ENCODE results near the gene RELA.
"Not testable (repeated sequence)": the region's sequence is repeated elsewhere in the genome, so short reads cannot be mapped to it uniquely, and the experiment has no call there.

The RELA gene

GRCh38 chr11:65699306-65699705 lies 36.6 kb upstream of the RELA start:
- Histone ChIP-seq H3K4me1 (ENCODE audit: control insufficient read depth, insufficient read depth, low read length, poor library complexity, severe bottlenecking) (no peaks in the 10 kb centered on the region), H3K36me3 (ENCODE audit: control insufficient read depth, insufficient read depth, low read length) (no peaks in the 10 kb centered on the region), H3K4me3 (ENCODE audit: extremely low read depth, insufficient read depth, low read length, poor library complexity, severe bottlenecking) (no peak overlapping the region), H3K27ac (ENCODE audit: low read depth, low read length, severe bottlenecking) (no peak overlapping the region), H3K9me3 (ENCODE audit: control insufficient read depth, low read length) (peaks cover 3% of the 10 kb centered on the region)
- WGBS, 2 experiments (ENCODE audit: insufficient coverage in 2 of 2) = 75 to 79% methylated on average over 4 to 7 of the region's 7 CpGs

GRCh38 chr11:65698205-65698604 lies 35.5 kb upstream of the RELA start:
- 85 to 86% methylated on average over 8 of the region's 8 CpGs for WGBS, 2 experiments (ENCODE audit: insufficient coverage in 2 of 2)
- no peaks in the 10 kb centered on the region for H3K36me3 ChIP-seq (ENCODE audit: control insufficient read depth, insufficient read depth, low read length)
- no peaks in the 10 kb centered on the region for H3K4me1 ChIP-seq (ENCODE audit: control insufficient read depth, insufficient read depth, low read length, poor library complexity, severe bottlenecking)
- no peak overlapping the region for H3K4me3 ChIP-seq (ENCODE audit: extremely low read depth, insufficient read depth, low read length, poor library complexity, severe bottlenecking)
- no peak overlapping the region for H3K27ac ChIP-seq (ENCODE audit: low read depth, low read length, severe bottlenecking)
- H3K9me3 ChIP-seq (ENCODE audit: control insufficient read depth, low read length) = peaks cover 3% of the 10 kb centered on the region

- 87 to 97% methylated on average over 4 of the region's 5 CpGs for WGBS, 2 experiments (ENCODE audit: insufficient coverage in 2 of 2)
- Histone ChIP-seq H3K4me1 (ENCODE audit: control insufficient read depth, insufficient read depth, low read length, poor library complexity, severe bottlenecking) (no peaks in the 10 kb centered on the region), H3K9me3 (ENCODE audit: control insufficient read depth, low read length) (peaks cover 3% of the 10 kb centered on the region), H3K4me3 (ENCODE audit: extremely low read depth, insufficient read depth, low read length, poor library complexity, severe bottlenecking) (no peak overlapping the region), H3K27ac (ENCODE audit: low read depth, low read length, severe bottlenecking) (no peak overlapping the region), H3K36me3 (ENCODE audit: control insufficient read depth, insufficient read depth, low read length) (no peaks in the 10 kb centered on the region)
These were observed 34.3 kb upstream of the RELA start for GRCh38 chr11:65696802-65697552.

DNA sequence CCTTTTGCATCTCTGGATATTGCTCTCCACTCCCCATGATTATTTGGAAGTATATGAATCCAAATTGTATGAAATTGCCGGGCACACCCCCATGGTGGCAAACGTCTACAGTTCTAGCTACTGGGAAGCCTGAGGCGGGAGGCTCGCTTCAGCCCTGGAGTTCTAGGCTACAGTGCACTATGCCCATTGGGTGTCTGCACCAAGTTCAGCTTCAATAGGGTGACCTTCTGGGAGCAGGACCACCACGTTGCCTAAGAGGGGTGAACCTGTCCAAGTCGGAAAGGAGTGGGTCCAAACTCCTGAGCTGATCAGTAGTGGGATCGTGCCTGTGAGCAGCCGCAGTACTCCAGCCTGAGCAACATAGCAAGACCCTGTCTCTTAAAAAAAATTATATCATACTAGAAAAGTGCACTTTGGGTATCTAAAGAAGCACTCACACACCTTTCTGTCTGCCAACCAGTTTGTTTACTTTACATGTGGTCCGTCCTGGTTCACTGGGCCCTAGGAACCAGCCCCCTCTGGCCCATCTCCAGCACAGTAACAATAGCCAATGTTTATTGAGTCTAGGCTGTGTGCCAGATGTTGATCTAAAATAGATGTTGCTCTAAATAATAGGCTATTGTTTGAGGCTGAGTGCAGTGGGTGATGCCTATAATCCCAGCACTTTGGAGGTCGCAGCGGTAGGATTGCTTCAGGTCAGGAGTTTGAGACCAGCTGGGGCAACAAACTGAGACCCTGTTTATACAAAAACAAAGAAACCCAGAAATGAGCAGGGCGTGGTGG lies 32.9 kb upstream of the RELA start:
- WGBS, 2 experiments (ENCODE audit: insufficient coverage in 2 of 2) = 83 to 88% methylated on average over 9 to 11 of the region's 12 CpGs
- Histone ChIP-seq H3K4me1 (ENCODE audit: control insufficient read depth, insufficient read depth, low read length, poor library complexity, severe bottlenecking) (no peaks in the 10 kb centered on the region), H3K9me3 (ENCODE audit: control insufficient read depth, low read length) (peaks cover 3% of the 10 kb centered on the region), H3K27ac (ENCODE audit: low read depth, low read length, severe bottlenecking) (no peak overlapping the region), H3K36me3 (ENCODE audit: control insufficient read depth, insufficient read depth, low read length) (no peaks in the 10 kb centered on the region), H3K4me3 (ENCODE audit: extremely low read depth, insufficient read depth, low read length, poor library complexity, severe bottlenecking) (no peak overlapping the region)

DNA sequence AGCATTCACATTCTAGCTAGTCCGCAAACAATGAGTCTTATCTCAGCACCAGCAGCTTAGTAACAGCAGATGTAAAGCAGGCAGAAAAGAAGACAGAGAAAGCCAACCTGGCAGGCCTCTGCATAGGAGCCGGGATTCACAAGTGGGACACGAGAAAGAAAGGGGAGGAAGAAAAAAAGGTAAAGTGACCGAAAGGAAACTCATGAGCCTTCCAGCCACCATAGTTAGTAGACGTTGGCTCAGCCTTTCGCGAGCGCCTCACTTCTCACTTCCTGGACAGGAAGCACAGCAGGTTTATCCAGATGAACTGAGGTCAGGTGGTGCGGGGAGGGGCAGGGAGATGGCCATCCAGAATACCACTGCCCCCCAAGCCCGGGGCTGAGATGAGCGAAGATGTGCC lies 29.7 kb upstream of the RELA start:
- WGBS, 2 experiments (ENCODE audit: insufficient coverage in 2 of 2) = 98 to 99% methylated on average over 11 of the region's 11 CpGs
- Histone ChIP-seq H3K27ac (ENCODE audit: low read depth, low read length, severe bottlenecking) (no peak overlapping the region), H3K4me1 (ENCODE audit: control insufficient read depth, insufficient read depth, low read length, poor library complexity, severe bottlenecking) (no peaks in the 10 kb centered on the region), H3K4me3 (ENCODE audit: extremely low read depth, insufficient read depth, low read length, poor library complexity, severe bottlenecking) (no peak overlapping the region), H3K9me3 (ENCODE audit: control insufficient read depth, low read length) (no peaks in the 10 kb centered on the region), H3K36me3 (ENCODE audit: control insufficient read depth, insufficient read depth, low read length) (no peaks in the 10 kb centered on the region)

DNA sequence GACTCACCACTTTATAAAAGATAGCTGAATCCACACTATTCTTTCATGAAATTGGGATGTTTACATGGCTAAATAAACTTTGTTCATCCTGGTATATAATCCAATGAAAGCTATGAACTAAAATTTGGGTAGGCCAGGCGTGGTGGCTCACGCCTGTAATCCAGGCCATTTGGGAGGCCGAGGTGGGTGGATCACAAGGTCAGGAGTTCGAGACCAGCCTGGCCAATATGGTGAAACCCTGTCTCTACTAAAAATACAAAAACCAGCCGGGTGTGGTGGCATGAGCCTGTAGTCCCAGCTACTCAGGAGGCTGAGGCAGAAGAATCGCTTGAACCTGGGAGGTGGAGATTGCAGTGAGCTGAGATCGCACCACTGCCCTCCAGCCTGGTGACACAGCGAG lies 29.1 kb upstream of the RELA start:
- not testable (repeated sequence) for H3K4me1 ChIP-seq (ENCODE audit: control insufficient read depth, insufficient read depth, low read length, poor library complexity, severe bottlenecking); H3K9me3 ChIP-seq (ENCODE audit: control insufficient read depth, low read length); H3K4me3 ChIP-seq (ENCODE audit: extremely low read depth, insufficient read depth, low read length, poor library complexity, severe bottlenecking); H3K27ac ChIP-seq (ENCODE audit: low read depth, low read length, severe bottlenecking); H3K36me3 ChIP-seq (ENCODE audit: control insufficient read depth, insufficient read depth, low read length)
- 91 to 95% methylated on average over 6 to 7 of the region's 8 CpGs for WGBS, 2 experiments (ENCODE audit: insufficient coverage in 2 of 2)

DNA sequence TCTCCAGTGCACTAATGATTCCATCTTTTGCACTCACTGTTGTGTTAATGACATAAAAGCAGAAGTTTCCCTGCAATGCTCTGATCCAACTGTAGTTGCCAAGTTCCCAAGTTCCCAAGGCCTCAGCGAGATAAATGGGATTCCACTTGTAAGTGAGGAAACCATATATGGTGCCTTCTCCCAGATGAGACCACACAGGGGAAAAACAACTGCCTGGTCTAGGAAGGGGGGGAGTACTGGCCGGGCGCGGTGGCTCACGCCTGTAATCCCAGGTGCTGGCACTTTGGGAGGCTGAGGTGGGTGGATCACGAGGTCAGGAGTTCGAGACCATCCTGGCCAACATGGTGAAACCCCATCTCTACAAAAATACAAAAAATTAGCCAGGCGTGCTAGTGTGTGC lies 23.3 kb upstream of the RELA start:
- WGBS, 2 experiments (ENCODE audit: insufficient coverage in 2 of 2) = 67 to 90% methylated on average over 1 to 5 of the region's 8 CpGs
- Histone ChIP-seq H3K27ac (ENCODE audit: low read depth, low read length, severe bottlenecking) (no peak overlapping the region), H3K9me3 (ENCODE audit: control insufficient read depth, low read length) (no peaks in the 10 kb centered on the region), H3K4me3 (ENCODE audit: extremely low read depth, insufficient read depth, low read length, poor library complexity, severe bottlenecking) (no peak overlapping the region), H3K4me1 (ENCODE audit: control insufficient read depth, insufficient read depth, low read length, poor library complexity, severe bottlenecking) (no peaks in the 10 kb centered on the region), H3K36me3 (ENCODE audit: control insufficient read depth, insufficient read depth, low read length) (no peaks in the 10 kb centered on the region)

DNA sequence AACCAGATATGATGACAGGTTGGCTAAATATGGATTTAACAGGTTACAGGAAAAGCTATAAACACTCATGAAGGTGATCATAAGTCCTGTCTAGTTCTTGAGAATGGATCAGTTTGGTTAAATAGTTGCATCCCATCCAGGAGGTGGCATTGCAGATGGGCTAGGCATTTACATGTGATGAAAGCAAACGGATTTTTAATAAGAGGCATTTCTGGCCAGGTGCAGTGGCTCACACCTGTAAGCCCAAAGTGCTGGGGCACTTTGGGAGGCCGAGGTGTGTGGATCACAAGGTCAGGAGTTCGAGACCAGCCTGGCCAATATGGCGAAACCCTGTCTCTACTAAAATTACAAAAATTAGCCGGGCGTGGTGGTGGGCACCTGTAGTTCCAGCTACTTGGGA lies 20.8 kb upstream of the RELA start:
- H3K4me1 ChIP-seq (ENCODE audit: control insufficient read depth, insufficient read depth, low read length, poor library complexity, severe bottlenecking); H3K9me3 ChIP-seq (ENCODE audit: control insufficient read depth, low read length); H3K27ac ChIP-seq (ENCODE audit: low read depth, low read length, severe bottlenecking); H3K4me3 ChIP-seq (ENCODE audit: extremely low read depth, insufficient read depth, low read length, poor library complexity, severe bottlenecking); H3K36me3 ChIP-seq (ENCODE audit: control insufficient read depth, insufficient read depth, low read length): not testable (repeated sequence)
- 75 to 83% methylated on average over 1 to 3 of the region's 6 CpGs for WGBS, 2 experiments (ENCODE audit: insufficient coverage in 2 of 2)

DNA sequence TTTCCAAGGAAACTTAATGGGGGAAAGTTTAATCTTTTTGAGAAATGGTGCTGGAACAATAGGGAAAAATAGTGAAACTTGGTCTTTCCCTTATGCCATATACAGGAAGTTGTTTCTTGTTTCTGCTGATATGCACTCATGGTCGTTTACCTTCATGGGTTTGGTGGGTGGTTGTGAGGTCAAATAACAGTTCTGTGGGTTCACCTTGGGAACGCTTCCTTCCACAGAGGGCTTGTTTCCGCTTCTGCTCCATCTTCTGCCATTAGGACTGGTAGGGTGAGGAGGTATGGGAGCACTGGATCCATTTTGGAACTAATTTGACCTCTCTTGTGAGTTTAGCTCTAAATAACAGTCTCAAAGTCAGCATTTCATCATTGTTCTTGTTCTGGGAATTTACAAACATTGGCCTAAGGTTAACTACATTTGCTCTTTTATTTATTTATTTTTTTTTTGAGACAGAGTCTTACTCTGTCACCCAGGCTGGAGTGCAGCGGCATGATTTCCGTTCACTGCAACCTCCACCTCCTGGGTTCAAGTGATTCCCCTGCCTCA lies 17.6 kb upstream of the RELA start:
- no peaks in the 10 kb centered on the region for H3K9me3 ChIP-seq (ENCODE audit: control insufficient read depth, low read length)
- WGBS, 2 experiments (ENCODE audit: insufficient coverage in 2 of 2) = 82 to 93% methylated on average over 3 to 4 of the region's 5 CpGs
- no peak overlapping the region for H3K4me3 ChIP-seq (ENCODE audit: extremely low read depth, insufficient read depth, low read length, poor library complexity, severe bottlenecking)
- no peaks in the 10 kb centered on the region for H3K36me3 ChIP-seq (ENCODE audit: control insufficient read depth, insufficient read depth, low read length)
- H3K27ac ChIP-seq (ENCODE audit: low read depth, low read length, severe bottlenecking) = no peak overlapping the region
- H3K4me1 ChIP-seq (ENCODE audit: control insufficient read depth, insufficient read depth, low read length, poor library complexity, severe bottlenecking) = no peaks in the 10 kb centered on the region

GRCh38 chr11:65672982-65673381 lies 10.3 kb upstream of the RELA start:
- Histone ChIP-seq H3K36me3 (ENCODE audit: control insufficient read depth, insufficient read depth, low read length) (no peaks in the 10 kb centered on the region), H3K4me1 (ENCODE audit: control insufficient read depth, insufficient read depth, low read length, poor library complexity, severe bottlenecking) (no peaks in the 10 kb centered on the region), H3K27ac (ENCODE audit: low read depth, low read length, severe bottlenecking) (no peak overlapping the region), H3K4me3 (ENCODE audit: extremely low read depth, insufficient read depth, low read length, poor library complexity, severe bottlenecking) (no peak overlapping the region), H3K9me3 (ENCODE audit: control insufficient read depth, low read length) (no peaks in the 10 kb centered on the region)
- no CpG with 5 or more reads among the region's 2 CpGs for WGBS, 2 experiments (ENCODE audit: insufficient coverage in 2 of 2)
